HepG2 (cell line): ENCODE results near the gene PARN. TPM values are rescaled to one million over a fixed set of nuclear protein-coding genes. Genes with fewer than 3 reads are reported as not detected.

Experiments
- ATAC-seq: fragments of 200-7000 bp; cut with Tn5 transposase; 3 replicates; pipeline ENCODE4 v1.9.1; 2020; ENCODE audit warnings: mild to moderate bottlenecking, moderate library complexity
- BruUV-seq: library from RNA; stranded (reverse); fragments of 400-500 nt; replicated peaks from 2 replicates; lab custom pipeline; 2021; lab: Mats Ljungman, UMichigan
- CTCF ChIA-PET: fragments of 300-600 bp; formaldehyde crosslinking; extraction: SDS; loops from one replicate; lab custom pipeline; 2021; ENCODE audit warnings: low total read pairs, inconsistent platforms, low intra/inter-chr PET ratio; lab: Yijun Ruan, JAX
- POLR2A ChIA-PET: fragments of 350-600 bp; sonication (Branson Sonifier 250); formaldehyde crosslinking; loops from one replicate; lab custom pipeline; 2020; ENCODE audit warnings: antibody characterized with exemption, inconsistent platforms; lab: Yijun Ruan, JAX
- DNase-seq: peaks from one replicate; pipeline ENCODE4 v3.0.0-alpha.2; 2015; ENCODE audit warnings: low spot score
- FAIRE-seq: peaks from 3 replicates; lab custom pipeline; 2011; peaks lifted over from hg19 to GRCh38; lab: Jason Lieb, UNC
- H2AFZ ChIP-seq: one replicate; pipeline ENCODE4 v1.6.1; 2011; ENCODE audit warnings: low read length, inconsistent platforms
- H3K27ac ChIP-seq: fragments of 300-600 bp; 3 replicates; pipeline ENCODE4 v1.8.0; 2011; ENCODE audit warnings: mixed run types, mild to moderate bottlenecking, mixed read lengths, low read length, inconsistent platforms; ENCODE audit not compliant: insufficient read depth; ENCODE audit errors: extremely low read length
- H3K27me3 ChIP-seq, 2 experiments: fragments of 200-600 bp in 1 of 2; 2 replicates in 1 of 2; 3 replicates in 1 of 2; pipeline versions ENCODE4 v1.6.0 to v1.8.0; 2011; ENCODE audit warnings: low read length in 2 of 2, mild to moderate bottlenecking in 2 of 2, moderate library complexity in 2 of 2, inconsistent platforms in 1 of 2; ENCODE audit not compliant: insufficient read depth in 2 of 2, control insufficient read depth in 1 of 2
- H3K36me3 ChIP-seq, 2 experiments: fragments of 200-600 bp in 1 of 2; replicated peaks in 1 of 2; 2 replicates in 1 of 2; 3 replicates in 1 of 2; pipeline versions ENCODE4 v1.5.1 to v1.8.0; 2011; ENCODE audit warnings: low read length in 2 of 2, inconsistent platforms in 1 of 2; ENCODE audit not compliant: insufficient read depth in 2 of 2, control insufficient read depth in 1 of 2
- H3K4me1 ChIP-seq: 2 replicates; pipeline ENCODE4 v1.5.1; 2012; ENCODE audit warnings: low read length, inconsistent platforms; ENCODE audit not compliant: insufficient read depth
- H3K4me2 ChIP-seq: 2 replicates; pipeline ENCODE4 v1.6.0; 2011; ENCODE audit warnings: low read depth, low read length, inconsistent platforms
- H3K4me3 ChIP-seq, 3 experiments: fragments of 200-600 bp in 1 of 3; sonication (generic), shearing (Covaris generic) in 1 of 3; replicated peaks in 1 of 3; 2 replicates each; pipeline ENCODE4 v1.5.1; 2011 to 2016; ENCODE audit warnings: low read length in 3 of 3, inconsistent platforms in 2 of 3, low read depth in 2 of 3, mild to moderate bottlenecking in 2 of 3, control low read depth in 1 of 3, mixed read lengths in 1 of 3; ENCODE audit not compliant: insufficient read depth in 1 of 3
- H3K79me2 ChIP-seq: one replicate; pipeline ENCODE4 v1.6.1; 2011; ENCODE audit warnings: low read length, inconsistent platforms; ENCODE audit not compliant: insufficient read depth
- H3K9ac ChIP-seq: 2 replicates; pipeline ENCODE4 v1.6.0; 2011; ENCODE audit warnings: mild to moderate bottlenecking, low read depth, low read length, inconsistent platforms; ENCODE audit not compliant: insufficient read depth
- H3K9me3 ChIP-seq: 2 replicates; pipeline ENCODE4 v1.5.1; 2012; ENCODE audit warnings: mild to moderate bottlenecking, low read length
- H4K20me1 ChIP-seq: 2 replicates; pipeline ENCODE4 v1.6.0; 2011; ENCODE audit warnings: inconsistent platforms, mild to moderate bottlenecking, low read length, moderate library complexity; ENCODE audit not compliant: insufficient read depth
- ATAD3A ChIP-seq: sonication (generic); formaldehyde crosslinking; IDR thresholded peaks from 2 replicates; pipeline ENCODE4 v1.4.0; 2020; ENCODE audit warnings: missing genetic modification reagents
- HDAC2 ChIP-seq: sonication (generic); formaldehyde crosslinking; IDR thresholded peaks from 2 replicates; pipeline ENCODE4 v1.4.0; 2020; ENCODE audit warnings: missing genetic modification reagents
- HNRNPLL ChIP-seq: fragments of 200-400 bp; formaldehyde crosslinking; IDR thresholded peaks from 2 replicates; pipeline ENCODE4 v1.6.1; 2017; ENCODE audit warnings: mild to moderate bottlenecking, low read depth, low read length; ENCODE audit not compliant: poor library complexity, severe bottlenecking
- MXD4 ChIP-seq: IDR thresholded peaks from 2 replicates; pipeline ENCODE4 v1.6.1; 2016; ENCODE audit warnings: mild to moderate bottlenecking, missing biosample characterization, missing genetic modification reagents
- NCOA1 ChIP-seq: sonication (generic); formaldehyde crosslinking; IDR thresholded peaks from 2 replicates; pipeline ENCODE4 v1.9.0; 2021; ENCODE audit warnings: missing genetic modification reagents
- RARA ChIP-seq: IDR thresholded peaks from 2 replicates; pipeline ENCODE4 v1.6.1; 2016; ENCODE audit warnings: missing genetic modification reagents, missing compliant biosample characterization
- ZBTB10 ChIP-seq: sonication (generic); formaldehyde crosslinking; IDR thresholded peaks from 2 replicates; pipeline ENCODE4 v1.4.0; 2020; ENCODE audit warnings: missing genetic modification reagents, borderline replicate concordance
- ZBTB21 ChIP-seq: sonication (generic); formaldehyde crosslinking; IDR thresholded peaks from 2 replicates; pipeline ENCODE4 v1.4.0; 2020; ENCODE audit warnings: missing genetic modification reagents
- ZBTB7B ChIP-seq: sonication (generic); formaldehyde crosslinking; IDR thresholded peaks from 2 replicates; pipeline ENCODE4 v1.4.0; 2020; ENCODE audit warnings: missing genetic modification reagents
- ZMYM4 ChIP-seq: sonication (generic); formaldehyde crosslinking; IDR thresholded peaks from 2 replicates; pipeline ENCODE4 v1.8.1; 2023; ENCODE audit warnings: mild to moderate bottlenecking, missing genetic modification reagents
- ZNF383 ChIP-seq: sonication (generic); formaldehyde crosslinking; IDR thresholded peaks from 2 replicates; pipeline ENCODE4 v1.4.0; 2020; ENCODE audit warnings: missing genetic modification reagents, mild to moderate bottlenecking, borderline replicate concordance
- ZNF44 ChIP-seq: sonication (generic); formaldehyde crosslinking; IDR thresholded peaks from 2 replicates; pipeline ENCODE4 v1.5.1; 2020; ENCODE audit warnings: mild to moderate bottlenecking, missing genetic modification reagents
- ZNF569 ChIP-seq: sonication (generic); formaldehyde crosslinking; IDR thresholded peaks from 2 replicates; pipeline ENCODE4 v1.5.0; 2020; ENCODE audit warnings: mild to moderate bottlenecking, missing genetic modification reagents, moderate library complexity, borderline replicate concordance
- ZNF644 ChIP-seq: IDR thresholded peaks from 2 replicates; pipeline ENCODE4 v1.6.1; 2016; ENCODE audit warnings: low read depth
- ZNF749 ChIP-seq: sonication (generic); formaldehyde crosslinking; IDR thresholded peaks from 2 replicates; pipeline ENCODE4 v1.8.0; 2022; ENCODE audit warnings: mild to moderate bottlenecking, missing genetic modification reagents, moderate library complexity, borderline replicate concordance
- ZNF816 ChIP-seq: sonication (generic); formaldehyde crosslinking; IDR thresholded peaks from 2 replicates; pipeline ENCODE4 v1.8.0; 2022; ENCODE audit warnings: missing genetic modification reagents, mild to moderate bottlenecking, borderline replicate concordance
- WGBS: methylation state at CpG from one replicate; pipeline ENCODE4 v1.1.6; 2017; ENCODE audit warnings: low lambda C conversion rate; 5-methylcytosine and 5-hydroxymethylcytosine counted together
- in situ Hi-C: cut with HindIII; loops from 2 replicates; pipeline ENCODE4 v1.10.0; 2017; ENCODE audit warnings: low pct_unique_long_range_greater_than_20kb; ENCODE audit not compliant: extremely low pct_ligation_motif_present
- intact Hi-C: fragments of 100-400 bp; cut with micrococcal nuclease; formaldehyde crosslinking; loops from one replicate; pipeline ENCODE4 v1.10.0; 2022; ENCODE audit not compliant: unreplicated experiment
- polyA plus RNA-seq, 8 experiments: library from polyadenylated mRNA; depleted of rRNA in 3 of 8; stranded (reverse) in 7 of 8; unstranded in 1 of 8; fragments of >200 nt; fragmentation: Illumina TruSeq in 4 of 8; extraction: Trizol in 4 of 8; gene quantifications; 2 replicates each; pipeline versions ENCODE4 v1.2.1 to v1.2.3, GENCODE V29; 2011 to 2016; ENCODE audit warnings: low read depth in 4 of 8, missing spikeins in 1 of 8, mixed read lengths in 1 of 8; ENCODE audit not compliant: insufficient read depth in 1 of 8
- total RNA-seq, 5 experiments: library from RNA; depleted of rRNA; stranded (reverse); fragments of >200 nt; fragmentation: Illumina TruSeq; extraction: Trizol; gene quantifications; 2 replicates each; pipeline ENCODE4 v1.2.3, GENCODE V29; 2016; ENCODE audit warnings: low read depth in 1 of 5
- TF ChIP-seq, protein P1 (sequence below): sonication (generic); formaldehyde crosslinking; IDR thresholded peaks from 2 replicates; pipeline ENCODE4 v1.4.0; 2020; ENCODE audit warnings: missing genetic modification reagents; ENCODE audit errors: not compliant biosample characterization
- TF ChIP-seq, protein P2 (sequence below): sonication (generic); formaldehyde crosslinking; IDR thresholded peaks from 2 replicates; pipeline ENCODE4 v1.4.0; 2020; ENCODE audit warnings: missing genetic modification reagents
- TF ChIP-seq, protein P3 (sequence below): sonication (generic); formaldehyde crosslinking; IDR thresholded peaks from 2 replicates; pipeline ENCODE4 v1.5.1; 2020; ENCODE audit warnings: mild to moderate bottlenecking, missing genetic modification reagents, borderline replicate concordance

Gene PARN
- total and polyA plus RNA-seq, 2 of the 13 experiments (the other 11 are each of a cell fraction or from before 2014, with no cell fraction given) = 13.3 to 47.6 TPM

GRCh38 chr16:14528306-14528705 lies 101.8 kb downstream of the PARN start:
- Histone ChIP-seq H3K27me3 (no peaks in the 10 kb centered on the region), H3K4me1 (peaks cover 56% of the 10 kb centered on the region), H4K20me1 (no peaks in the 10 kb centered on the region), H3K9ac (no peak overlapping the region), H3K9me3 (no peaks in the 10 kb centered on the region), H2AFZ (no peak overlapping the region), H3K4me2 (no peak overlapping the region), H3K4me3 (no peak overlapping the region), H3K36me3 (peaks cover under 1 to 5% of the 10 kb centered on the region in 2 experiments; a peak in 1 of 5 replicates), H3K27ac (peak overlapping the region; percentile 48), H3K79me2 (no peaks in the 10 kb centered on the region)
- no TSS peak for BruUV-seq
- DNase-seq (no peak), ATAC-seq (no peak), FAIRE-seq (peak; percentile 37)
- intact Hi-C loops (loop anchor here (2.0 to 5.0 kb wide), 4 partner anchors 130 to 606 kb away; partner anchors contain the start of gene ERCC4), in situ Hi-C loops (loop anchor here (5.0 kb wide), 1 partner anchor 226 kb away; no protein-coding TSS in a partner anchor)
- POLR2A ChIA-PET = interaction anchor here (1.1 to 1.9 kb wide), 4 partner anchors 27 to 243 kb away, joined by 3 to 5 read pairs (median 4); no protein-coding TSS in a partner anchor
- 95% methylated on average over 4 of the region's 4 CpGs for WGBS
- CTCF ChIA-PET = interaction anchor here (1.8 to 3.6 kb wide), 3 partner anchors 227 to 279 kb away, joined by 7 to 31 read pairs (median 27); no protein-coding TSS in a partner anchor
- TF ChIP-seq ZNF749 (CRISPR knock-in tag) (no peak), ATAD3A (CRISPR knock-in tag) (no peak), ZBTB21 (CRISPR knock-in tag) (0 out of 2 replicates have a peak, but pooled peaks have one; percentile 22), ZNF644 (CRISPR knock-in tag) (no peak), ZNF569 (CRISPR knock-in tag) (no peak), ZNF383 (CRISPR knock-in tag) (no peak), ZNF44 (no peak), ZBTB10 (CRISPR knock-in tag) (no peak), HDAC2 (no peak), ZMYM4 (no peak), ZNF816 (CRISPR knock-in tag) (peak; percentile 49; the same call in 1 of the 2 replicates), ZBTB7B (CRISPR knock-in tag) (no peak), MXD4 (CRISPR knock-in tag) (peak; percentile 9; the same call in 1 of the 2 replicates), RARA (CRISPR knock-in tag) (no peak), NCOA1 (CRISPR knock-in tag) (0 out of 2 replicates have a peak, but pooled peaks have one; percentile 15), HNRNPLL (no peak)
- TF ChIP-seq, protein P1, sequence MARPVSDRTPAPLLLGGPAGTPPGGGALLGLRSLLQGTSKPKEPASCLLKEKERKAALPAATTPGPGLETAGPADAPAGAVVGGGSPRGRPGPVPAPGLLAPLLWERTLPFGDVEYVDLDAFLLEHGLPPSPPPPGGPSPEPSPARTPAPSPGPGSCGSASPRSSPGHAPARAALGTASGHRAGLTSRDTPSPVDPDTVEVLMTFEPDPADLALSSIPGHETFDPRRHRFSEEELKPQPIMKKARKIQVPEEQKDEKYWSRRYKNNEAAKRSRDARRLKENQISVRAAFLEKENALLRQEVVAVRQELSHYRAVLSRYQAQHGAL (CRISPR knock-in tag) = no peak
- TF ChIP-seq, protein P2, sequence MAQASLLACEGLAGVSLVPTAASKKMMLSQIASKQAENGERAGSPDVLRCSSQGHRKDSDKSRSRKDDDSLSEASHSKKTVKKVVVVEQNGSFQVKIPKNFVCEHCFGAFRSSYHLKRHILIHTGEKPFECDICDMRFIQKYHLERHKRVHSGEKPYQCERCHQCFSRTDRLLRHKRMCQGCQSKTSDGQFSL (CRISPR knock-in tag) = no peak
- TF ChIP-seq, protein P3, sequence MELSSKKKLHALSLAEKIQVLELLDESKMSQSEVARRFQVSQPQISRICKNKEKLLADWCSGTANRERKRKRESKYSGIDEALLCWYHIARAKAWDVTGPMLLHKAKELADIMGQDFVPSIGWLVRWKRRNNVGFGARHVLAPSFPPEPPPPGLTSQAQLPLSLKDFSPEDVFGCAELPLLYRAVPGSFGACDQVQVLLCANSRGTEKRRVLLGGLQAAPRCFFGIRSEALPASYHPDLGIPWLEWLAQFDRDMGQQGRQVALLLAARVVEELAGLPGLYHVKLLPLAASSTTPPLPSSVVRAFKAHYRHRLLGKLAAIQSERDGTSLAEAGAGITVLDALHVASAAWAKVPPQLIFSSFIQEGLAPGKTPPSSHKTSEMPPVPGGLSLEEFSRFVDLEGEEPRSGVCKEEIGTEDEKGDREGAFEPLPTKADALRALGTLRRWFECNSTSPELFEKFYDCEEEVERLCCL (CRISPR knock-in tag) = no peak
